ENCODE data around the gene OR52H1.

The OR52H1 gene

GRCh38 chr11:5581014-5581413, 32.7 kb upstream of the OR52H1 start:
- no peak for TF ChIP-seq CTCF (IDR thresholded peaks at IDR 0.05; ENCODE audit: insufficient read depth, missing control alignments)
- FAIRE-seq = no peak
- no peak for DNase-seq (ENCODE audit: insufficient read length, low spot score)

GRCh38 chr11:5580577-5580976, 32.2 kb upstream of the OR52H1 start, which contains the start of gene OR52B6:
Gene OR52B6 (plus strand): TSS chr11:5580877. CDS start chr11:5580877, 0 bp downstream.
- no peak for FAIRE-seq
- no peak for TF ChIP-seq CTCF (IDR thresholded peaks at IDR 0.05; ENCODE audit: insufficient read depth, missing control alignments)
- DNase-seq (ENCODE audit: insufficient read length, low spot score) = no peak

GRCh38 chr11:5577101-5577500, 28.8 kb upstream of the OR52H1 start:
- no peak for FAIRE-seq
- no peak for TF ChIP-seq CTCF (IDR thresholded peaks at IDR 0.05; ENCODE audit: insufficient read depth, missing control alignments)
- no peak for DNase-seq (ENCODE audit: insufficient read length, low spot score)

GRCh38 chr11:5575152-5575551, 26.8 kb upstream of the OR52H1 start:
- FAIRE-seq (no peak), DNase-seq (ENCODE audit: insufficient read length, low spot score) (no peak)
- no peak for TF ChIP-seq CTCF (IDR thresholded peaks at IDR 0.05; ENCODE audit: insufficient read depth, missing control alignments)

GRCh38 chr11:5574654-5575053, 26.3 kb upstream of the OR52H1 start:
- DNase-seq (ENCODE audit: insufficient read length, low spot score) (no peak), FAIRE-seq (no peak)
- TF ChIP-seq CTCF (IDR thresholded peaks at IDR 0.05; ENCODE audit: insufficient read depth, missing control alignments) = no peak

- TF ChIP-seq CTCF (IDR thresholded peaks at IDR 0.05; ENCODE audit: insufficient read depth, missing control alignments) = no peak
- FAIRE-seq = no peak
- DNase-seq (ENCODE audit: insufficient read length, low spot score) = no peak
Observed at GRCh38 chr11:5564259-5565019, 16.1 kb upstream of the OR52H1 start.

GRCh38 chr11:5557751-5558150, 9.4 kb upstream of the OR52H1 start:
- no peak for FAIRE-seq
- TF ChIP-seq CTCF (IDR thresholded peaks at IDR 0.05; ENCODE audit: insufficient read depth, missing control alignments) = no peak
- DNase-seq (ENCODE audit: insufficient read length, low spot score) = no peak

Measured in D721Med (cell line).